RWPE1 (cell line): ENCODE measurements around the gene USP6NL.

ENCODE experiments used
- CTCF ChIA-PET: fragments of 350-600 bp; sonication (Branson Sonifier 250); formaldehyde crosslinking; extraction: SDS; loops from one replicate; lab custom pipeline; 2021; lab: Yijun Ruan, JAX
- POLR2A ChIA-PET: fragments of 400-600 bp; formaldehyde crosslinking; extraction: SDS; loops from one replicate; lab custom pipeline; 2020; ENCODE audit warnings: antibody characterized with exemption; ENCODE audit not compliant: low non-redundant PET; lab: Yijun Ruan, JAX
- DNase-seq: peaks from one replicate; pipeline ENCODE4 v3.0.0; 2012; ENCODE audit warnings: low spot score
- H3K27ac ChIP-seq: fragments of 450-650 bp; 2 replicates; pipeline ENCODE4 v1.5.1; 2017
- CTCF ChIP-seq: fragments of 450-650 bp; conservative IDR thresholded peaks from 2 replicates; pipeline ENCODE4 v1.5.1; 2017; ENCODE audit warnings: low read depth, mild to moderate bottlenecking

The USP6NL gene

GRCh38 chr10:11505639-11506038 is 105.8 kb downstream of the USP6NL start:
- DNase-seq, result no peak
- TF ChIP-seq CTCF, result no peak
- H3K27ac ChIP-seq, result no peak overlapping the region
- ChIA-PET POLR2A (no interaction called here), CTCF (no interaction called here)

- ChIA-PET POLR2A (no interaction called here), CTCF (interaction anchor here (0.5 to 0.8 kb wide), 4 partner anchors 80 to 1168 kb away, joined by 3 to 4 read pairs (median 3); no protein-coding TSS in a partner anchor)
- no peak for TF ChIP-seq CTCF
- no peak overlapping the region for H3K27ac ChIP-seq
- DNase-seq, result no peak
Measured at GRCh38 chr10:11504566-11505285, 106.7 kb downstream of the USP6NL start.

- POLR2A ChIA-PET, result no interaction called here
Measured at GRCh38 chr10:11501600-11501999, 109.8 kb downstream of the USP6NL start.

GRCh38 chr10:11499425-11500071 is 111.9 kb downstream of the USP6NL start:
- POLR2A ChIA-PET, result no interaction called here
- no peak for DNase-seq
- no peak for TF ChIP-seq CTCF
- no peak overlapping the region for H3K27ac ChIP-seq
- CTCF ChIA-PET, result no interaction called here

More at GRCh38 chr10:11501600-11501999, 109.8 kb downstream of the USP6NL start:
- TF ChIP-seq CTCF, result no peak
- CTCF ChIA-PET, result no interaction called here
- no peak overlapping the region for H3K27ac ChIP-seq
- DNase-seq, result no peak

GRCh38 chr10:11498399-11498798 is 113.1 kb downstream of the USP6NL start:
- CTCF ChIA-PET, result no interaction called here

More at GRCh38 chr10:11498399-11498798, 113.1 kb downstream of the USP6NL start:
- no peak overlapping the region for H3K27ac ChIP-seq
- POLR2A ChIA-PET, result no interaction called here
- TF ChIP-seq CTCF, result no peak
- no peak for DNase-seq
